Left hindlimb (tissue), 1 donor: ENCODE results near the gene DDO.

ENCODE experiments used
- DNase-seq: peaks from one replicate; pipeline ENCODE4 v3.0.0-alpha.2; 2018

DDO gene

GRCh38 chr6:110419028-110419739, 3.8 kb upstream of the DDO start:
- DNase-seq = no peak

GRCh38 chr6:110418594-110418993, 3.2 kb upstream of the DDO start:
- DNase-seq = no peak

- no peak for DNase-seq
Measured at GRCh38 chr6:110414669-110415068, 706 bp downstream of the DDO start.

GRCh38 chr6:110412360-110412759, 3.0 kb downstream of the DDO start:
- no peak for DNase-seq

- no peak for DNase-seq
Measured at GRCh38 chr6:110410511-110410910, 4.9 kb downstream of the DDO start.

GRCh38 chr6:110409794-110410193, 5.6 kb downstream of the DDO start:
- DNase-seq = no peak

- DNase-seq = no peak
Measured at GRCh38 chr6:110408901-110409300, 6.5 kb downstream of the DDO start.

- DNase-seq = no peak
Measured at GRCh38 chr6:110404607-110405006, 10.8 kb downstream of the DDO start.

- DNase-seq = no peak
Measured at GRCh38 chr6:110401585-110402176, 13.7 kb downstream of the DDO start.

- no peak for DNase-seq
Measured at GRCh38 chr6:110400208-110400607, 15.2 kb downstream of the DDO start.

GRCh38 chr6:110399219-110400071, 15.9 kb downstream of the DDO start:
- peak; percentile 35 for DNase-seq

GRCh38 chr6:110398778-110399177, 16.6 kb downstream of the DDO start:
- no peak for DNase-seq

GRCh38 chr6:110395221-110395620, 20.2 kb downstream of the DDO start:
- DNase-seq = no peak

GRCh38 chr6:110394409-110394808, 21.0 kb downstream of the DDO start:
- DNase-seq = no peak

GRCh38 chr6:110392727-110393126, 22.6 kb downstream of the DDO start:
- no peak for DNase-seq

GRCh38 chr6:110390404-110390803, 25.0 kb downstream of the DDO start:
- no peak for DNase-seq

GRCh38 chr6:110389689-110390382, 25.5 kb downstream of the DDO start:
- no peak for DNase-seq

- no peak for DNase-seq
Measured at GRCh38 chr6:110387986-110388385, 27.4 kb downstream of the DDO start.

- DNase-seq = no peak
Measured at GRCh38 chr6:110385458-110385863, 29.9 kb downstream of the DDO start.

GRCh38 chr6:110378552-110378951, 36.8 kb downstream of the DDO start:
- DNase-seq = no peak

- no peak for DNase-seq
Measured at GRCh38 chr6:110369066-110369465, 46.3 kb downstream of the DDO start.

- DNase-seq = no peak
Measured at GRCh38 chr6:110368284-110368683, 47.1 kb downstream of the DDO start.

GRCh38 chr6:110367825-110368224, 47.5 kb downstream of the DDO start:
- DNase-seq = no peak
